Measurements from ENCODE around the gene SUMF1.

The SUMF1 gene

GRCh38 chr3:4380013-4380412 lies 87.1 kb downstream of the SUMF1 start:
- TF ChIP-seq EZH2 (IDR thresholded peaks at IDR 0.05; ENCODE audit: borderline replicate concordance, low read length) (no peak), CTCF (IDR thresholded peaks at IDR 0.05; ENCODE audit: low read length) (no peak)
- Histone ChIP-seq H3K9me3 (ENCODE audit: low read length) (no peaks in the 10 kb centered on the region), H4K20me1 (ENCODE audit: insufficient read depth, low read length) (no peaks in the 10 kb centered on the region), H3K79me2 (ENCODE audit: insufficient read depth, low read length) (no peaks in the 10 kb centered on the region), H3F3A (ENCODE audit: insufficient read depth, low read length) (no peaks in the 10 kb centered on the region), H3K36me3 (ENCODE audit: insufficient read depth, low read length) (no peaks in the 10 kb centered on the region), H3K9me2 (ENCODE audit: low read depth, low read length) (no peaks in the 10 kb centered on the region), H3K27me3 (ENCODE audit: insufficient read depth, low read length) (no peaks in the 10 kb centered on the region), H2AFZ (ENCODE audit: low read length) (no peak overlapping the region), H3K4me3 (ENCODE audit: low read depth, low read length, poor library complexity, severe bottlenecking) (no peak overlapping the region), H3K4me2 (ENCODE audit: low read length) (no peak overlapping the region), H3K9ac (ENCODE audit: low read length) (no peak overlapping the region), H3K27ac (ENCODE audit: low read depth, low read length, poor library complexity, severe bottlenecking) (no peak overlapping the region), H3K4me1 (ENCODE audit: insufficient read depth, low read length, severe bottlenecking) (no peaks in the 10 kb centered on the region)

- Histone ChIP-seq H3K36me3 (ENCODE audit: insufficient read depth, low read length) (no peaks in the 10 kb centered on the region; the same call in 1 of the 2 replicates), H3K27ac (ENCODE audit: low read depth, low read length, poor library complexity, severe bottlenecking) (no peak overlapping the region), H3K4me2 (ENCODE audit: low read length) (no peak overlapping the region), H4K20me1 (ENCODE audit: insufficient read depth, low read length) (no peaks in the 10 kb centered on the region), H3K4me1 (ENCODE audit: insufficient read depth, low read length, severe bottlenecking) (no peaks in the 10 kb centered on the region), H3K27me3 (ENCODE audit: insufficient read depth, low read length) (no peaks in the 10 kb centered on the region), H3K9ac (ENCODE audit: low read length) (no peak overlapping the region), H3K9me3 (ENCODE audit: low read length) (peaks cover 10% of the 10 kb centered on the region), H3K4me3 (ENCODE audit: low read depth, low read length, poor library complexity, severe bottlenecking) (no peak overlapping the region), H2AFZ (ENCODE audit: low read length) (no peak overlapping the region), H3K9me2 (ENCODE audit: low read depth, low read length) (no peaks in the 10 kb centered on the region), H3K79me2 (ENCODE audit: insufficient read depth, low read length) (no peaks in the 10 kb centered on the region), H3F3A (ENCODE audit: insufficient read depth, low read length) (no peaks in the 10 kb centered on the region; the same call in 1 of the 2 replicates)
- TF ChIP-seq EZH2 (IDR thresholded peaks at IDR 0.05; ENCODE audit: borderline replicate concordance, low read length) (no peak), CTCF (IDR thresholded peaks at IDR 0.05; ENCODE audit: low read length) (no peak)
These were observed 90.6 kb downstream of the SUMF1 start for GRCh38 chr3:4376499-4376898.

GRCh38 chr3:4375911-4376310 lies 91.2 kb downstream of the SUMF1 start:
- Histone ChIP-seq H3K27me3 (ENCODE audit: insufficient read depth, low read length) (no peaks in the 10 kb centered on the region), H3K4me1 (ENCODE audit: insufficient read depth, low read length, severe bottlenecking) (no peaks in the 10 kb centered on the region)

More at GRCh38 chr3:4375911-4376310, 91.2 kb downstream of the SUMF1 start:
- no peaks in the 10 kb centered on the region; the same call in 1 of the 2 replicates for H3F3A ChIP-seq (ENCODE audit: insufficient read depth, low read length)
- no peaks in the 10 kb centered on the region; the same call in 1 of the 2 replicates for H3K36me3 ChIP-seq (ENCODE audit: insufficient read depth, low read length)
- no peak overlapping the region for H3K4me3 ChIP-seq (ENCODE audit: low read depth, low read length, poor library complexity, severe bottlenecking)
- TF ChIP-seq EZH2 (IDR thresholded peaks at IDR 0.05; ENCODE audit: borderline replicate concordance, low read length) (no peak), CTCF (IDR thresholded peaks at IDR 0.05; ENCODE audit: low read length) (no peak)
- no peak overlapping the region for H3K27ac ChIP-seq (ENCODE audit: low read depth, low read length, poor library complexity, severe bottlenecking)
- H4K20me1 ChIP-seq (ENCODE audit: insufficient read depth, low read length), result no peaks in the 10 kb centered on the region
- H3K9me2 ChIP-seq (ENCODE audit: low read depth, low read length), result no peaks in the 10 kb centered on the region
- no peak overlapping the region for H3K9ac ChIP-seq (ENCODE audit: low read length)
- H2AFZ ChIP-seq (ENCODE audit: low read length), result no peak overlapping the region
- no peaks in the 10 kb centered on the region for H3K79me2 ChIP-seq (ENCODE audit: insufficient read depth, low read length)
- peaks cover 10% of the 10 kb centered on the region for H3K9me3 ChIP-seq (ENCODE audit: low read length)
- no peak overlapping the region for H3K4me2 ChIP-seq (ENCODE audit: low read length)

All from OCI-LY1 (cell line).